Memory B cell (primary cell): Measurements from ENCODE around the gene SERPINH1.

Experiments used
- ATAC-seq: fragments of 150-1000 bp; cut with Tn5 transposase; 2 replicates; pipeline ENCODE4 v1.10.0; 2021; ENCODE audit warnings: low read depth, mild to moderate bottlenecking, moderate library complexity
- DNase-seq, 2 donors: peaks; one replicate each; pipeline ENCODE4 v3.0.0; 2022; ENCODE audit warnings: low spot score in 2 of 2
- H3K27ac Mint-ChIP-seq: one replicate; pipeline ENCODE4 v1.8.0; 2022; ENCODE audit warnings: mild to moderate bottlenecking, moderate library complexity, mixed read lengths
- H3K27me3 Mint-ChIP-seq: one replicate; pipeline ENCODE4 v1.8.0; 2022; ENCODE audit warnings: mixed read lengths
- H3K36me3 Mint-ChIP-seq: one replicate; pipeline ENCODE4 v1.8.0; 2022; ENCODE audit warnings: mild to moderate bottlenecking, mixed read lengths
- H3K4me1 Mint-ChIP-seq: one replicate; pipeline ENCODE4 v1.8.0; 2022; ENCODE audit warnings: mixed read lengths
- H3K4me3 Mint-ChIP-seq: one replicate; pipeline ENCODE4 v1.8.0; 2022; ENCODE audit warnings: mild to moderate bottlenecking, moderate library complexity, mixed read lengths
- H3K9me3 Mint-ChIP-seq: one replicate; pipeline ENCODE4 v1.8.0; 2022; ENCODE audit warnings: mixed read lengths

The SERPINH1 gene

DNA sequence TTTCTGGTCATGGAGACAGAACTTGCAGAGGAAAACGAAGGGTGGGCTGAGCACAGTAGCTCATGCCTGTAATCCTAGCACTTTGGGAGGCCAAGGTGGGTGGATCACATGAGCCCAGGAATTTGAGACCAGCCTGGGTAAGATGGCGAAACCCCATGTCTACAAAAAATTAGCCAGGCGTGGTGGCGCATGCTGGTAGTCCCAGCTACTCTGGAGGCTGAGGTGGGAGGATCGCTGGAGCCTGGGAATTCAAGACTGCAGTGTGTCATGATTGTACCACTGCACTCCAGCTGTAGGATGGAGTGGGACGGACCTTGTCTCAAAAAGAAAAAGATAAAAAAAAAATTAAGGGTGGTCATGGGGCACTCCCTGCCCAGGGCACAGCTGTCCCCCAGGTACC lies 5.9 kb downstream of the SERPINH1 start:
- no peak overlapping the region for H3K4me3 Mint-ChIP-seq
- H3K4me1 Mint-ChIP-seq: peaks cover 5% of the 10 kb centered on the region
- ATAC-seq: no peak
- H3K27me3 Mint-ChIP-seq: no peaks in the 10 kb centered on the region
- peaks cover 2% of the 10 kb centered on the region for H3K36me3 Mint-ChIP-seq
- DNase-seq: no peak
- H3K9me3 Mint-ChIP-seq: no peaks in the 10 kb centered on the region
- H3K27ac Mint-ChIP-seq: no peak overlapping the region

- Mint-ChIP-seq H3K4me1 (peaks cover 1% of the 10 kb centered on the region), H3K9me3 (no peaks in the 10 kb centered on the region), H3K27me3 (no peaks in the 10 kb centered on the region), H3K27ac (no peak overlapping the region), H3K36me3 (peaks cover 2% of the 10 kb centered on the region), H3K4me3 (no peak overlapping the region)
- ATAC-seq (no peak), DNase-seq (no peak)
Observed at GRCh38 chr11:75568616-75569219, 6.7 kb downstream of the SERPINH1 start.

DNA sequence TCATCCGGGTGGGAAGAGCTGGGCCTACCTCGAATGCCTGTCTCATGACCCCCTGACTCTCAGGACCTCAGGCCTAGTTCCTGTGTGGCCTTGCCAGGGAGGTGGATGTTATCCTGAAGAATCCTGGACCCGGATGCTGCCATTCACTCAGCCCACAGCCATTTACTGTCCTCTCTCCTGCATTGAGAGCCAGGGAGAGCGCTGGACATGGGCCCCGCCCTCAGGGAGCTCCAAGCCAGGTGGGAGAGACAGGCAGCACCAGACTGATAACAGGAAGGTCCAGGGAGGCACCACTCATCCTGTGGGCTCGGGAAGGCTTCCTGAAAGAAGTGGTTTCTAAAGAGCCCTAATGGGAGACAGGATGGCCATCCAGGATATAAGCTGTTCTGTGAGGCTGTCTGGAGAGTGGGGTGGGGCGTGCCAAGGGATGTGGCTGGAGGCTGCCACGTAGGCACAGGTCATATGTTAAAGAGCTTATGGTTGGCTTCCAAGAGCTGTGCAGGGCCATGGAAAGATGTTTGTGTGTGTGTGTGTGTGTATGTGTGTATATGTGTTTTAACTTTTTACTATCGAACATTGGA lies 8.6 kb downstream of the SERPINH1 start:
- Mint-ChIP-seq H3K27ac (no peak overlapping the region), H3K36me3 (peaks cover 2% of the 10 kb centered on the region), H3K4me1 (no peaks in the 10 kb centered on the region), H3K4me3 (no peak overlapping the region), H3K9me3 (no peaks in the 10 kb centered on the region), H3K27me3 (no peaks in the 10 kb centered on the region)
- no peak for DNase-seq
- no peak for ATAC-seq

DNA sequence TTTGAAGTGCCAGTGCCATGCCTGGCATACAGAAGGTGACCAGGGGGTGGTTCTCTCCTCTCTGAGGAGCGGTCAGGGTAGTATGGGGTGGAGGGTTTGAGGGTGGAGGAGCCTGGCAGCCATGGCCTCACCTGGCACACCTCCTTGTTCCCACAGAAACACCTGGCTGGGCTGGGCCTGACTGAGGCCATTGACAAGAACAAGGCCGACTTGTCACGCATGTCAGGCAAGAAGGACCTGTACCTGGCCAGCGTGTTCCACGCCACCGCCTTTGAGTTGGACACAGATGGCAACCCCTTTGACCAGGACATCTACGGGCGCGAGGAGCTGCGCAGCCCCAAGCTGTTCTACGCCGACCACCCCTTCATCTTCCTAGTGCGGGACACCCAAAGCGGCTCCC lies 9.6 kb downstream of the SERPINH1 start:
- H3K9me3 Mint-ChIP-seq: peaks cover 2% of the 10 kb centered on the region
- DNase-seq: no peak
- peaks cover 2% of the 10 kb centered on the region for H3K36me3 Mint-ChIP-seq
- no peaks in the 10 kb centered on the region for H3K27me3 Mint-ChIP-seq
- no peak overlapping the region for H3K4me3 Mint-ChIP-seq
- peaks cover 8% of the 10 kb centered on the region for H3K4me1 Mint-ChIP-seq
- ATAC-seq: no peak
- H3K27ac Mint-ChIP-seq: no peak overlapping the region

- ATAC-seq (no peak), DNase-seq (no peak)
- Mint-ChIP-seq H3K36me3 (peaks cover 2% of the 10 kb centered on the region), H3K27ac (no peak overlapping the region), H3K27me3 (no peaks in the 10 kb centered on the region), H3K4me1 (peaks cover 10% of the 10 kb centered on the region), H3K9me3 (peaks cover 2% of the 10 kb centered on the region), H3K4me3 (no peak overlapping the region)
Observed at GRCh38 chr11:75572744-75573143, 10.7 kb downstream of the SERPINH1 start.

DNA sequence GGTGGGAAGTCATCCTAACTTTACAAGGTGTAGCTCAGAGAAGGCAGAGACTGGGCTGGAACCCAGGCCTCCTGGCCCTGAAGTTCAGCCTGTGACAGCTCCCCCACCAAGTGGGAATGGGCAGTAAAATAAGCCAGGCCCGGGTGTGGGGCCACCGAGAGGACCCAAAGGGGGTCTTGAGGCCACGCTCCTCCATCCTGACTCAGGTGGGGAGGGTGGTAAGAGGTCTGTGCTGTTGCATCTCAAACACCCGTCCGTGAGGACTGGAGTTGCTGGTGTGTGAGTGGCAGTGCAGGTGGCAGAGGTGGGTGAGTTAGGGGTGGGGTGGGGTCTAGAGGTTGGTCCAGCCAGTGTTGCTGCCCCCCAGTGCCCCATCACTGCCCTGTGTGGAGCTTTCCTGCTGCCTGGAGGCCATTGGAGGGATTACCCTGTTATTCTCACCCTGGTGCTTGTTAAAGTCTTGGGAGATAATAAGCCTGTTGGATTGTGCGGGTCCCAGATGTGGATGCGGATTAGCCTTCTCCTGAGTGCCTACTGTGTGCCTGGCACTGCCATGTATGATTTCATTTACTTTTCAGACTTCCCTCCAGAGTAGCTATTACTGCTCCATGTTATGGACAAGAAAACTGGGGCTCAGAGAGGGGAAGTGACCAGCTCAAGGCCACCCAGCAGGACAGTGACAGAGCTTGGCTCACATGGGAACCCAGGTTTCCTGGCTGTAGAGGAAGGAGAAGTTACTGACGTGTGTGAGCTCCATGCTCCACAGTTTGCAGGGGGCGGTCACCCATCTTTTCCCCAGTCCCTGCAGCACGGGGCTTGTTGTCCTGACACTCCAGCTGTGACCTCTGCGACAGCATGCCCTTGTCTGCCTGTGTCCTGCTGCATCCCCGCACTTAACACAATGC lies 12.9 kb downstream of the SERPINH1 start:
- Mint-ChIP-seq H3K27me3 (no peaks in the 10 kb centered on the region), H3K4me3 (no peak overlapping the region), H3K27ac (no peak overlapping the region), H3K9me3 (peaks cover 2% of the 10 kb centered on the region), H3K4me1 (peaks cover 17% of the 10 kb centered on the region), H3K36me3 (no peaks in the 10 kb centered on the region)
- ATAC-seq: no peak
- no peak for DNase-seq

DNA sequence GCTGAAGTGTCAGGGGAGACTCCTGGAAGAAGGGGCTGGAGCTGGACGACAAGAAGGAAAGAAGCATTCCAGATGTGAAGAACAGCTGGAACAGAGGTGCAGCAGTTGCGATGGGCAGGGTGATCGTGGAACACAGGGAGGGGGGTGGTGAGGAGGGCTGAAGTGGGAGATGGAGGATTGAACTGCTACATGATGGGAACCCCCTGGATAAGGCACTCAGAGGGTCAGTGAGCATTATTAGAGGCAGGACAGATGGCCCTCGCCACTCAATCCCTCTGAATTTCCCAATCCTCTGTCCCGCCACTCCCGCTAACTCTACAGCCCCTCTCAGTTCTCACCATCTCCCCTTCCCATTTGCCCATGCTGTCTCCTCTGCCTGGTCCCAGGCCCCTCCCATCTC lies 14.0 kb downstream of the SERPINH1 start:
- H3K27ac Mint-ChIP-seq: peak overlapping the region; percentile 38
- peaks cover 17% of the 10 kb centered on the region for H3K4me1 Mint-ChIP-seq

GRCh38 chr11:75576499-75576918 lies 14.5 kb downstream of the SERPINH1 start:
- Mint-ChIP-seq H3K36me3 (peaks cover under 1% of the 10 kb centered on the region), H3K27me3 (peaks cover 1% of the 10 kb centered on the region), H3K4me1 (peaks cover 17% of the 10 kb centered on the region), H3K9me3 (peaks cover 2% of the 10 kb centered on the region), H3K4me3 (peak overlapping the region; percentile 53), H3K27ac (peak overlapping the region; percentile 38)
- DNase-seq: peak; percentile 59 to 61
- peak; percentile 95 for ATAC-seq

More for the DNA sequence above, 14.0 kb downstream of the SERPINH1 start:
- H3K27me3 Mint-ChIP-seq: no peaks in the 10 kb centered on the region
- no peak overlapping the region for H3K4me3 Mint-ChIP-seq
- H3K9me3 Mint-ChIP-seq: peaks cover 2% of the 10 kb centered on the region
- H3K36me3 Mint-ChIP-seq: no peaks in the 10 kb centered on the region
- ATAC-seq: no peak
- no peak for DNase-seq

DNA sequence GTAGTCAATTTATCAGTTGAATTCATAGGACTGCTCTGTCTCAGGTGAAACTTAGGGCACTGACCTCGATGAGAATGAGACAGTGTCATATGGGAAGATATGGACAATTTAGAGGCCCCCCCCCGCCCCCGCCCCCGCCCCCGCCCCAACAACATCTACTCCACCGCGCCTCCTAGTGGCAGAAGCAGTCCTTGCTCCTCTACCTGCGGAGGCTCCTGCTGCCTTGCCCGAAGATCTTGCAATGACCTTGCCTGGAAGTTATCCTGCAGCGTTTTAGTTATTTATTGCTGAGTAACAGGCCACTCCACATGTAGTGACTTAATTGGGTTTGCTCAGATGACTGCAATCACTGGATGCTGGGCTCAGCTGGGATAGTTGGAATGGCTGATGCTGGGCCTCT lies 15.2 kb downstream of the SERPINH1 start:
- peaks cover 2% of the 10 kb centered on the region for H3K9me3 Mint-ChIP-seq
- no peak for ATAC-seq

DNA sequence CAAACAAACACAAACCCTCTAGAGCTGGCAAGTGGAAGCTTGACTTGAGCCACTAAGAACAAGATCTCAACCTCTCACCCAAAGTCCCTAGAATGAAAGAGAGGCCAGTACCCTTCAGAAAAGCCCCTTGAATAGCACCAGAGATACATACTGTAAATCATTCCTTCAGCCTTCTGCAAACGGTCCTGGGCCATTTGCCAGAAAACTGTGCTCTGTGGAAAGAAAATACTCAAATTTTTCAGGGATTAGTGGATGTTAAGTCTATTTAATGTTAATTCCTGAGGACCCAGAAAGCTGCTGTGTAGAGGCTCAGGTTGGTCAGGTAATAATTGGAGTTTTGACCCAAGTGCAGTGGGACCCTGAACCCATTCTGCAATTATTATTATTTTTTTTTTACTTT lies 16.9 kb downstream of the SERPINH1 start:
- Mint-ChIP-seq H3K4me3 (no peak overlapping the region), H3K27ac (no peak overlapping the region), H3K9me3 (peaks cover 2% of the 10 kb centered on the region), H3K36me3 (peaks cover 3% of the 10 kb centered on the region), H3K27me3 (peaks cover 6% of the 10 kb centered on the region), H3K4me1 (peaks cover 23% of the 10 kb centered on the region)
- DNase-seq (no peak), ATAC-seq (no peak)

More for the DNA sequence above, 15.2 kb downstream of the SERPINH1 start:
- Mint-ChIP-seq H3K4me3 (no peak overlapping the region), H3K27me3 (peaks cover 6% of the 10 kb centered on the region), H3K27ac (no peak overlapping the region), H3K4me1 (peaks cover 17% of the 10 kb centered on the region), H3K36me3 (peaks cover 3% of the 10 kb centered on the region)
- DNase-seq: no peak

GRCh38 chr11:75579841-75580240 lies 17.8 kb downstream of the SERPINH1 start:
- H3K36me3 Mint-ChIP-seq: peaks cover 3% of the 10 kb centered on the region

GRCh38 chr11:75582506-75582894 lies 20.4 kb downstream of the SERPINH1 start:
- H3K27me3 Mint-ChIP-seq: peaks cover 13% of the 10 kb centered on the region
- no peak for DNase-seq
- H3K27ac Mint-ChIP-seq: peak overlapping the region; percentile 36
- H3K4me1 Mint-ChIP-seq: peaks cover 18% of the 10 kb centered on the region
- no peak for ATAC-seq
- peaks cover 3% of the 10 kb centered on the region for H3K36me3 Mint-ChIP-seq
- no peaks in the 10 kb centered on the region for H3K9me3 Mint-ChIP-seq
- peak overlapping the region; percentile 85 for H3K4me3 Mint-ChIP-seq

More at GRCh38 chr11:75579841-75580240, 17.8 kb downstream of the SERPINH1 start:
- Mint-ChIP-seq H3K27me3 (peaks cover 6% of the 10 kb centered on the region), H3K9me3 (peaks cover 2% of the 10 kb centered on the region), H3K4me1 (peaks cover 26% of the 10 kb centered on the region), H3K27ac (no peak overlapping the region), H3K4me3 (no peak overlapping the region)
- DNase-seq: no peak
- ATAC-seq: no peak

- Mint-ChIP-seq H3K27me3 (peaks cover 13% of the 10 kb centered on the region), H3K36me3 (peaks cover 3% of the 10 kb centered on the region), H3K9me3 (no peaks in the 10 kb centered on the region)
Observed at GRCh38 chr11:75582895-75583717, 21.1 kb downstream of the SERPINH1 start.

More at GRCh38 chr11:75582895-75583717, 21.1 kb downstream of the SERPINH1 start:
- peaks cover 18% of the 10 kb centered on the region for H3K4me1 Mint-ChIP-seq
- H3K4me3 Mint-ChIP-seq: peak overlapping the region; percentile 85
- DNase-seq (peak; percentile 29 to 53), ATAC-seq (peak; percentile 80)
- peak overlapping the region; percentile 58 for H3K27ac Mint-ChIP-seq
